Dedifferentiated amniotic fluid mesenchymal stem cell (primary cell): Measurements from ENCODE around the gene MSI2.
A peak's percentile ranks its signal among the peaks of the same experiment; 100 is the strongest.
"Not testable (repeated sequence)": the region's sequence is repeated elsewhere in the genome, so short reads cannot be mapped to it uniquely, and the experiment has no call there.

ENCODE experiments used
- DNase-seq: peaks from one replicate; pipeline ENCODE4 v3.0.0-alpha.2; 2016; ENCODE audit errors: extremely low spot score

The MSI2 gene

GRCh38 chr17:57619061-57619937 is 363.0 kb downstream of the MSI2 start:
- DNase-seq = no peak

DNA sequence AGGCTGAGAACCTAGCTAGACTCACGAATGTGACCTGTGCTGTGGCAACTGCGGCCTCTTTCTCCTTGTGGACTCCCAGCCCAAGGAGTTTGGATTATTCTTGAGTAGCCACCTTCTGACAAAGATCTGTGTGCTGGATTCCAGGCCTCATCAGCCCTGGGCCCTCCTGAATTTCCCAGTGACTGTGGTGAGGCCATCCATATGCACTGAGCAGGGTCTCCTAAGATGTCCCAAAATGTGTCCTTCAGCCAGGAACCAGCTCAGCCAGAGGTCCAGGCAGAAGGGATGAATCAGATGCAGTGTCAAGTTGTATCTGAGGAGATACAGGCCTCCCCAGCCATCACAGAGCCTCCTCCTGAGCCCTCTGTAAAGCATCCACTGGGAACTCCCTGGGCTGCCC is 364.3 kb downstream of the MSI2 start:
- no peak for DNase-seq

DNA sequence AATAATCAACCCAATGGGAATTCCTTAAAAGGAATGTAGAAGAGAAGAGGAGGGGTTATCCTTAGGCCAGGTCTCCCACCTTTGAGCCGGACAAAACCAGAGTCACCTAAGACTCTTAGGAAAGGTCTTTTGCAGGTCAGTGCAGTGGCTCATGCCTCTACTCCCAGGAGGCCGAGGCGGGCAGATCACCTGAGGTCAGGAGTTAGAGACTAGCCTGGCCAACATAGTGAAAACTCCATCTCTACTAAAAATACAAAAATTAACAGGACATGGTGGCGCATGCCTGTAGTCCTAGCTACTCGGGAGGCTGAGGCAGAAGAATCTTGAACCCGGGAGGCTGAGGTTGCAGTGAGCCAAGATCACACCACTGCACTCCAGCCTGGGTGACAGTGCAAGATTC is 365.5 kb downstream of the MSI2 start:
- DNase-seq = not testable (repeated sequence)

- no peak for DNase-seq
Observed at GRCh38 chr17:57622306-57622682, 366.0 kb downstream of the MSI2 start.

GRCh38 chr17:57622683-57623433 is 366.5 kb downstream of the MSI2 start:
- peak; percentile 66 for DNase-seq

DNA sequence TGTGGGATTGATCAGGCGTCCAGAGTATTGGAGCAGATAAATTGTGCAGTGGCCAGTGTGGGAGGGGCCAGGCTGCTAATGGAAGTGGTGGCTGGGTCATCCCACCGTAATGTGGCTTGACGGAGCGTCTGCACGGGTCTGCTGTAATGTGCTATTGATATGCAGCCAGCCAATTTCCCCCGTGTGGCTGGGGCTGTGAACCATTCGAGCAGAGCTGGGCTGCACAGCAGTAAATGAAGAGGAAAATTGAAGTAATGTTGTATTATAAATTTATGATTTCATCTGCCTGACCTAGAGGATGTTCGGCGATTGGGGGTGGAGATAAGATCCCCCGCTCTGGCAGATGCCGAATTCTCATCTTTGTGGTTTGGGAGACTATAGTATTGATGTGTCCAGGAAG is 367.3 kb downstream of the MSI2 start:
- no peak for DNase-seq

DNA sequence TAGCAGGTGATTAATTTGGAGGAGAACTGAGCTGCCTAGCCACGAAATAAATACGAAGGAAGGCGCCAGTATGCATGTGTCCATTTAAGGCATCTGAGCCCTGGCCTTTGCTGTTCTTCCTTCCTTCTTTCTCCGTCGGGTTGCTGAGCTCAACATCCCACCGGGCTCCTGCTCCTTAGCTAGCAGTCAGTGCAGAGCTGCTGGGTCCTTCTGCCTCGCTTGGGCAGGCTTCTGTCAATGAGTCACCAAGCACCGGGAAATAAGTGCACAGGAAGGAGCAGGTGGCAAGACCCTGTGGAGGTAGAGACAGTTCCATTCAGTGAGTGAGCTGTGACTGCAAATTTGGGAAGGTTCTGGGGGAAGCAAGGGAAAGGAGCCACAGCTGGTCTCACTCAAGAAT is 368.1 kb downstream of the MSI2 start:
- no peak for DNase-seq

DNA sequence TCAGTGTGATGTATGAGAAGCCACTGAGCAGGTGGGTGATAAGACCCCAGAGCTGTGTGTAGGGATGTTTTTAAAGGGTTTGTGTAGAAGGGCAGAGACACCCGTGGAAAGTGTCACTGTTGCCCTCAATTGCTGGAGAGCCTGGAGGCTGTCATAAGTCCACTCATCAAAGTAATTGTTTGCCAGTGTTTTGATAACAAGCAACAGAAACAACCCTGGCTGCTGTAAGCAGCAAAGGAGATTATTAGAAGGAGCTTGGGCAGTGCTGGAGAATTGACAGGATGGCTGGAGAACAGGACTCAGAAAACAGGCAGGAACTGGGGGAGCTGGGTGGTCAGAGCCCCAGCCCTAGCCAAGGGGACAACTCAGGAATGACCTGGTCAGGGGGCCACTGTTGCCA is 369.2 kb downstream of the MSI2 start:
- DNase-seq = no peak

DNA sequence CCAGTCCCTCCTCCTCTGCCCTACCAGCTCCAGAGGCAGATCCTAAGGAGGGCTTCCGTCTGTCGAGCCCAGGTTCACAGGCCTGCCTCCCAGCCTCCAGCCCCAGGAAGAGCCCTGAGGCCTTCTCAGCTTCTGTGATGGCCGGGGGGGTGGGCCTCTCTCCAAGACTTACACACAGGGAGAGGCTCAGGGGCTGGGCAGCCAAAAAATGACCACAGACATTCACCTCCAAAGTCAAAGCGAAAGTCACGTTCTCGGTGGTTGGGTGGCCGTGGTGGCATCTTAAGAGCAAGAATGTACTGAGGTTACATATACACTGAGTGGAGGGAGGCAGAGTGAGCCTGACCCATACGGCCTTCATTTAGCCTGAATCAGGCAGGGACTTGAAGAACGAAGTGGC is 369.6 kb downstream of the MSI2 start:
- no peak for DNase-seq

GRCh38 chr17:57626520-57627210 is 370.3 kb downstream of the MSI2 start:
- DNase-seq = no peak

DNA sequence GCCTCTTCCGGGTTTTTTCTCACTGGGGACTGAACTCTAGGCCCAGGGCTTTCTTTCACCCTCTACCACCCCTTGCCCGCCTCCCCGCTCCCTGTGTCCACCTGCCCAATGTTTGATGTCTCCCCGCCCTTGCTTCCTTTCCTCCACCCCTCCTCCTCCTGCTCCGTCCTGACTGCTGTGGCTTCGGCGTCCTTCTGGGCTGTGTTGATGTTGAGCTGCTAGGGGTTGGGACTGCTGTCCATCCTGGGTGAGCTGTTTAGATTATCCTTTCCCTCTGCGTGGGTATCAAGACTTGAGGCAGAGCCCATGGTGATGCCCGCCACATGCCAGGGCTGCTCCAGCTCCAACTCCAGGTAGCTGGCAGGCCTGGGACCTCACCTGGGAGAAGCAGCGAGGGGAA is 371.3 kb downstream of the MSI2 start:
- DNase-seq = no peak

DNA sequence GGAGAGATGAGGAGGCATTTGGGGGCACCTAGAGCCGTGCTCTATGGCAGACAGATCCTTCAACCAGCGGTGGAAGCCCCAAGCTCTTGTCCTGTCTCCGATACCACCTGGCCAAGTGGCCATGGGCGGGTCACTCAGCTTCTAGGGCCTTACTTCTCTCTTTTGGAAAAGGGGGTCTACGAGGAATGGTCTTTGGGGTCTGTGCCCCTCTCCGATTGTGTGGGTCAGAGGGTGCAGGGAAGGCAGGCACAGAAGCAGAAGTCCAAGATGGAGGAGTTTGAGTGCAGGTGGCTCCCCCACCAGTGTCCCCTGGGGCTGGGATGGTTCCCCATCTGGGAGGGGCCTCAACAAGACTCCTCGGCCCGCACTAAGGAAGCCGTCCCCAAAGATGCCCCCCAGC is 372.1 kb downstream of the MSI2 start:
- no peak for DNase-seq

GRCh38 chr17:57629470-57629869 is 373.1 kb downstream of the MSI2 start:
- no peak for DNase-seq

DNA sequence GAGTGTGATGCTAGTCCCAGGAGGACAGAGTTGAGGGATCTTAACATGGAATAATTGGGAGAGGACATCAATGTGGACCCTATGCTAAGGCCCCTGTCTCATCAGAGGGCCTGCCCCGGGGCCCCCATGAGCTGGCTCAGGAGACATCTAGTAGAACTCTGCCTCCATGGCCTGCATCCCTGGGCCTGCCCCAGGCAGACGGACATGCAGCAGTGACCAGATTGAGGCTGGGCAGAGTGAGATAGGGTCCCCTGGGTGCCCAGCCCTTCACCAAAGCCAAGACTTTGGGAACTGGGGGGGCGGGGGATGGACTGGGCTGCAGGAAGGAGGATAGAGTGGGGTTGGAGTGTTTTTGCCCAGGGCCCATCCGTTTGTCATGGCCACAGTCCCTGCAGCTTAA is 373.6 kb downstream of the MSI2 start:
- no peak for DNase-seq

DNA sequence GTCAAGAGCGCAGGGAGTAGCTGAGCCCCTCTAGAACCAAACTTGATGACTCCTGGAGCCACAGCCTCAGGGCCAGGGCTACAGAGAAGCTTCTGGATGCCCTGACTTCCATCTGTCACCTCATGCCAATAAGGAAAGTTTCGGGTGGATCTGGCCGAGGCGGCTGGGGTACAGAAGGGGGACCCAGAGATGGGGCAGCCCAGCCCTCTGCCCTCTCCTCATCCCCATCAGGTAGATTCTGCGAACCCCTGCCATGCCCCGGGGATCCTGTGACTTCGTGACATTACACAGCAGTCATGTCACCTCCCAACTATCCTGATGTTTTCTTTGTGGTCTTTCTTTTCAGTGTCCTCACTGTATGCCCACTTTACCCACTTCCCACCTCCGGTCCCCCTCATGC is 374.4 kb downstream of the MSI2 start:
- DNase-seq = no peak

DNA sequence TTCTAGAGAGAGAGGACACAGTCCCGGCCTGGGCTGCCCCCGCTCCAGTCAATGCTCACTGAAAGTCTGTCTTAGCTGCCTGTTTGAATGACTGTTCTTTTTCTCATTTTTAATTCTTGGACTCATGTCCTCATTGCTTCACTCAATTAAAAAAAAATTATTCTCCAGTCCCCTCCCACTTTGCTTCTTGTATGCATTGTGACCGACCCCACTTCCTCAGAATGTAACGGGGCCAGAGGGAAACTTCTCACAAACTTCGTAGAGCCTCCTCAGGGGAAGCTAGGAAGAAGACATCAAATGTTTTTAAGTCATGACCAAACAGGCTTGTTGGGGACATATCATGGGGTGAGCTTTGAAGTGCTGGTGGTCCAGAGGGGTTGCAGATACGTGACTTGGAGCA is 375.5 kb downstream of the MSI2 start:
- DNase-seq = no peak

DNA sequence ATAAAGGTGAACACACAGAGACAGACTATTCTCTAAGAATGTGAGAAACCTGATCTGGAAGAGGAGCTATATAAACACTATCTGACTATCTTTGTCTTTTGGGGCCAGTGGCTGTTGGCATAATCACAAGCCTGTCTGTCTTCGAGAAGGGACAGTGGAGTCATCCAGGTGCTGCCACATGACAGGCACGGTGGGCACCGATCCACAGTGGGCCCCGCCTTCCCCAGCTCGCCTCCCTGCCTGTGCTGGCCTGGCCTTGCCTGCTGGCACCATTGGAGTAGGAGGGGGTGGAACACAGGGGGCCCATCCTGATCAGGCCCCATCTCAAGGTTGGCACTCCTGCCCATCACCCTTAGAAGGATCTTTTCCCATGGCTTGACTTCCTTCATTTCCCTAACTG is 376.0 kb downstream of the MSI2 start:
- DNase-seq = no peak

DNA sequence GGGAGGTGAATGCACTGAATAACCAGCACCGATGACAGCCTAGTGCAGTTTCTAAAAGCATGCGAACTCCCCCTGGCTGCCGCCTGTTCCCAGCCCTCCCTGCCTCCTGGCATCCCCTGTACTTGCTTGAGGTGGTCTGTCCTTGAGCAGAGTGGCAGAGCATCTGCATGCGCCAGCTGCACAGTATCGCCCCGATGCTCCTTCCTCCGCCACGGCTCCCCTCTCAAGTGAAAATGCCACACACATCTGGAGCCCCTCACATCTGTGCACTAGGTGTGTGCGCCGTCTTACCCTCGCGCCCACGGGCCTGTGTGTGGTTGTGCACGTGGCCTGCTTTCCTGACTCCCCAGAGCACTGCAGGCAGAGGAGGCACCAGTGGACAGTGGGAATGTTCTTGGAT is 376.9 kb downstream of the MSI2 start:
- DNase-seq = no peak

GRCh38 chr17:57634713-57635465 is 378.6 kb downstream of the MSI2 start:
- no peak for DNase-seq

DNA sequence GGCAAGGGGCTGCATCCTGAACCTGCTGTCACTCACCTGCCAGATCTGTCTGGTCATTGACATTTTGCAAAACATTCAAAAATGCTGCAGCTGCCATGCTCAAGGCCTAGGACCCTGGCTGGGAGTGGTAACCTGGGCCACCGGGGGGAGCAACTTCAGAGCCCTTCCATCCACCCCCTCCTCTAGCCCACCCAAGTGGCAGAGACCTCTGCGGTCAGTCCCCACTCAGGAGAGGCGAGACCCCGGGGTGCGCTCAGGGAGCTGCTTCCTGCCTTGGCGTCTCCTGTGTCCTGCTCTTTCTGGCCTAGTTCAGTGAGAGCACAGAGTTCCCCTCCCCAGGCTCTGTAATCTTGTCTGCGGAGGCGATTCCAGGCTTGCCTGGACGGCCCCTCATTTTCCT is 380.0 kb downstream of the MSI2 start:
- no peak for DNase-seq

- DNase-seq = no peak
Observed at GRCh38 chr17:57636985-57637665, 380.8 kb downstream of the MSI2 start.

DNA sequence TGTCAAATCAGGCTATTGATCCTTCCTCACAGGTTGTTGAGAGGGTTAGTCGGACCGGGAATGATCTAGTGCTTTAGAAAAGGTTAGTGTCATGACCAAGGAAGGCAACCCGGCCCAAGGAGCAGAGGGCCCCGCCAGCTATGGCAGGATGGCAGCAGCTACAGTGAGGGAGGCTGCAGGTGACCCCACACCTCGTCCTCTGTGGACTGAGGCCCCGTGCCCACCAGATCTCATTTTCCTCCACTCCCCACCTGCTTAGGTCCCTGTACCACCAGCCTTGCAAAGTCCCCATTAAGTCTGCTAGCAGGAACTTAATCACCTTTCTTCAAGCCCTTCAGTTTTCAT is 381.3 kb downstream of the MSI2 start:
- no peak for DNase-seq
